ENCODE measurements around the gene KAT8.
"Not testable (repeated sequence)": the region's sequence is repeated elsewhere in the genome, so short reads cannot be mapped to it uniquely, and the experiment has no call there.

KAT8 gene

GRCh38 chr16:31149894-31150890, 32.7 kb downstream of the KAT8 start, which contains the start of gene PRSS36:
Gene PRSS36 (minus strand): TSS chr16:31150066. CDS start chr16:31150035, 31 bp downstream.
- no peak for DNase-seq

GRCh38 chr16:31150976-31151375, 33.5 kb downstream of the KAT8 start:
- not testable (repeated sequence) for DNase-seq

- DNase-seq = no peak
These were observed 39.7 kb downstream of the KAT8 start for GRCh38 chr16:31157136-31157535.

- DNase-seq = no peak
These were observed 49.9 kb downstream of the KAT8 start for GRCh38 chr16:31167315-31167714.

GRCh38 chr16:31168848-31169247, 51.4 kb downstream of the KAT8 start:
- DNase-seq = no peak

GRCh38 chr16:31170048-31170447, 52.6 kb downstream of the KAT8 start:
- DNase-seq = not testable (repeated sequence)

- DNase-seq = no peak
These were observed 59.7 kb downstream of the KAT8 start for GRCh38 chr16:31177136-31177535.

GRCh38 chr16:31179219-31179746, 61.8 kb downstream of the KAT8 start:
- no peak for DNase-seq

GRCh38 chr16:31179747-31180459, 62.4 kb downstream of the KAT8 start, which contains the start of gene FUS:
Gene FUS (plus strand): TSS chr16:31180139. CDS start chr16:31180215, 76 bp downstream.
- peak; percentile 77 for DNase-seq
